Liver (tissue), 4 donors: ENCODE results near the gene DAZL. TPM values are rescaled to one million over a fixed set of nuclear protein-coding genes. Genes with fewer than 3 reads are reported as not detected.

Source experiments
- polyA plus RNA-seq, 2 donors: library from polyadenylated mRNA; stranded (reverse) in 1 of 2; unstranded in 1 of 2; fragments of 200-250 nt in 1 of 2; fragments of >200 nt in 1 of 2; fragmentation: Nextera tagmentation in 1 of 2; extraction: Ambion mirVana in 1 of 2; gene quantifications; one replicate each; pipeline versions ENCODE4 v1.2.1 to v1.2.3, GENCODE V29; 2013 to 2015
- total RNA-seq, 2 donors: library from RNA; depleted of rRNA; stranded (reverse); fragments of >200 nt; gene quantifications; one replicate each; pipeline ENCODE4 v1.2.3, GENCODE V29; 2014
- donor health status: healthy.
- donor health status: healthy.
- donor health status: healthy.

DAZL gene
- total and polyA plus RNA-seq, 4 donors: not detected

Other genes with a start within 250 kb of the DAZL start
- gene RFTN1, start 91.7 kb downstream of the DAZL start, total RNA-seq: 10 to 100 TPM in 1 of 2 donors, 1 to 10 TPM in 1; 4.4 to 20.4 TPM
- 10 to 100 TPM; 11.8 to 12.1 TPM for gene RFTN1, start 91.7 kb downstream of the DAZL start, polyA plus RNA-seq